Pulmonary artery endothelial cell (primary cell): Measurements from ENCODE around the gene MCOLN1. TPM values are rescaled to one million over a fixed set of nuclear protein-coding genes. Genes with fewer than 3 reads are reported as not detected.

Experiments
- DNase-seq: peaks from one replicate; pipeline ENCODE4 v3.0.0-alpha.2; 2011; ENCODE audit warnings: low read depth, low spot score
- total RNA-seq: library from RNA; depleted of rRNA; stranded (reverse); fragments of >200 nt; gene quantifications from 2 replicates; pipeline ENCODE4 v1.2.3, GENCODE V29; 2014

Gene MCOLN1
- total RNA-seq, 1 donor from 2014 or later = 3.8 TPM

GRCh38 chr19:7502552-7502951 lies 19.9 kb upstream of the MCOLN1 start:
- no peak for DNase-seq

GRCh38 chr19:7504684-7505083 lies 17.7 kb upstream of the MCOLN1 start:
- no peak for DNase-seq

GRCh38 chr19:7505288-7505681 lies 17.1 kb upstream of the MCOLN1 start:
- no peak for DNase-seq

GRCh38 chr19:7505682-7506384 lies 16.6 kb upstream of the MCOLN1 start:
- no peak for DNase-seq

- peak; percentile 36 for DNase-seq
Observed at GRCh38 chr19:7506385-7507328, 15.8 kb upstream of the MCOLN1 start.

- DNase-seq = peak; percentile 50
Observed at GRCh38 chr19:7507884-7508283, 14.5 kb upstream of the MCOLN1 start.

- DNase-seq = no peak
Observed at GRCh38 chr19:7509625-7510024, 12.8 kb upstream of the MCOLN1 start.

GRCh38 chr19:7512400-7512851 lies 10.0 kb upstream of the MCOLN1 start:
- DNase-seq = no peak

GRCh38 chr19:7513809-7514642 lies 8.4 kb upstream of the MCOLN1 start:
- no peak for DNase-seq

GRCh38 chr19:7515110-7515644 lies 7.2 kb upstream of the MCOLN1 start:
- no peak for DNase-seq

- DNase-seq = no peak
Observed at GRCh38 chr19:7515645-7516151, 6.7 kb upstream of the MCOLN1 start, which contains the start of gene ZNF358. Gene ZNF358 (plus strand): TSS chr19:7516103. CDS start chr19:7519243, 3,140 bp downstream.

GRCh38 chr19:7516333-7516732 lies 6.1 kb upstream of the MCOLN1 start:
- no peak for DNase-seq

GRCh38 chr19:7516878-7517277 lies 5.5 kb upstream of the MCOLN1 start:
- no peak for DNase-seq

- DNase-seq = no peak
Observed at GRCh38 chr19:7519361-7520130, 2.9 kb upstream of the MCOLN1 start.

- DNase-seq = no peak
Observed at GRCh38 chr19:7520131-7521051, 2.0 kb upstream of the MCOLN1 start.

- no peak for DNase-seq
Observed at GRCh38 chr19:7521551-7522071, 813 bp upstream of the MCOLN1 start.

GRCh38 chr19:7522923-7523667 lies 671 bp downstream of the MCOLN1 start:
- no peak for DNase-seq

GRCh38 chr19:7524523-7524922 lies 2.1 kb downstream of the MCOLN1 start:
- DNase-seq = no peak
